ENCODE measurements around the gene PCDHB11.
A peak's percentile ranks its signal among the peaks of the same experiment; 100 is the strongest.
"Not testable (repeated sequence)": the region's sequence is repeated elsewhere in the genome, so short reads cannot be mapped to it uniquely, and the experiment has no call there.

Gene PCDHB11

GRCh38 chr5:141223112-141223783 lies 23.8 kb downstream of the PCDHB11 start, which contains the start of gene PCDHB14:
PCDHB14 (plus strand) TSS chr5:141223343; CDS start chr5:141223506, 163 bp downstream.
- Histone ChIP-seq H3K4me1 (ENCODE audit: control insufficient read depth, insufficient read depth, low read length) (no peaks in the 10 kb centered on the region), H3K27me3 (ENCODE audit: control insufficient read depth, insufficient read depth, low read length) (no peaks in the 10 kb centered on the region), H3K4me2 (ENCODE audit: low read length) (peak within 1 kb of the TSS; percentile 65), H3K9ac (ENCODE audit: low read depth, low read length) (no peak within 1 kb of the TSS), H3K4me3 (ENCODE audit: low read length) (peak within 1 kb of the TSS; percentile 60), H3K9me3 (replicated peaks; ENCODE audit: low read length) (no peaks in the 10 kb centered on the region), H3K36me3 (ENCODE audit: insufficient read depth, low read length) (no peaks in the 10 kb centered on the region)

DNA sequence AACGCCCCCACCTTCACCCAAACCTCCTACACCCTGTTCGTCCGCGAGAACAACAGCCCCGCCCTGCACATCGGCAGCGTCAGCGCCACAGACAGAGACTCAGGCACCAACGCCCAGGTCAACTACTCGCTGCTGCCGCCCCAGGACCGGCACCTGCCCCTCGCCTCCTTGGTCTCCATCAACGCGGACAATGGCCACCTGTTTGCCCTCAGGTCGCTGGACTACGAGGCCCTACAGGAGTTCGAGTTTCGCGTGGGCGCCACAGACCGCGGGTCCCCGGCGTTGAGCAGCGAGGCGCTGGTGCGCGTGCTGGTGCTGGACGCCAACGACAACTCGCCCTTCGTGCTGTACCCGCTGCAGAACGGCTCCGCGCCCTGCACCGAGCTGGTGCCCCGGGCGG lies 25.4 kb downstream of the PCDHB11 start:
- not testable (repeated sequence) for H3K27me3 ChIP-seq (ENCODE audit: control insufficient read depth, insufficient read depth, low read length); H3K4me3 ChIP-seq (ENCODE audit: low read length); H3K36me3 ChIP-seq (ENCODE audit: insufficient read depth, low read length); H3K9ac ChIP-seq (ENCODE audit: low read depth, low read length); H3K4me2 ChIP-seq (ENCODE audit: low read length); H3K9me3 ChIP-seq (replicated peaks; ENCODE audit: low read length); H3K4me1 ChIP-seq (ENCODE audit: control insufficient read depth, insufficient read depth, low read length)

DNA sequence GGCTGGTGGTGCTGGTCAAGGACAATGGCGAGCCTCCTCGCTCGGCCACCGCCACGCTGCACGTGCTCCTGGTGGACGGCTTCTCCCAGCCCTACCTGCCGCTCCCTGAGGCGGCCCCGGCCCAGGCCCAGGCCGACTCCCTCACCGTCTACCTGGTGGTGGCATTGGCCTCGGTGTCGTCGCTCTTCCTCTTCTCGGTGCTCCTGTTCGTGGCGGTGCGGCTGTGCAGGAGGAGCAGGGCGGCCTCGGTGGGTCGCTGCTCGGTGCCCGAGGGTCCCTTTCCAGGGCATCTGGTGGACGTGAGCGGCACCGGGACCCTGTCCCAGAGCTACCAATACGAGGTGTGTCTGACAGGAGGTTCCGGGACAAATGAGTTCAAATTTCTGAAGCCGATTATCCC lies 26.0 kb downstream of the PCDHB11 start:
- not testable (repeated sequence) for H3K9ac ChIP-seq (ENCODE audit: low read depth, low read length); H3K36me3 ChIP-seq (ENCODE audit: insufficient read depth, low read length); H3K4me3 ChIP-seq (ENCODE audit: low read length); H3K4me1 ChIP-seq (ENCODE audit: control insufficient read depth, insufficient read depth, low read length); H3K27me3 ChIP-seq (ENCODE audit: control insufficient read depth, insufficient read depth, low read length); H3K9me3 ChIP-seq (replicated peaks; ENCODE audit: low read length); H3K4me2 ChIP-seq (ENCODE audit: low read length)

DNA sequence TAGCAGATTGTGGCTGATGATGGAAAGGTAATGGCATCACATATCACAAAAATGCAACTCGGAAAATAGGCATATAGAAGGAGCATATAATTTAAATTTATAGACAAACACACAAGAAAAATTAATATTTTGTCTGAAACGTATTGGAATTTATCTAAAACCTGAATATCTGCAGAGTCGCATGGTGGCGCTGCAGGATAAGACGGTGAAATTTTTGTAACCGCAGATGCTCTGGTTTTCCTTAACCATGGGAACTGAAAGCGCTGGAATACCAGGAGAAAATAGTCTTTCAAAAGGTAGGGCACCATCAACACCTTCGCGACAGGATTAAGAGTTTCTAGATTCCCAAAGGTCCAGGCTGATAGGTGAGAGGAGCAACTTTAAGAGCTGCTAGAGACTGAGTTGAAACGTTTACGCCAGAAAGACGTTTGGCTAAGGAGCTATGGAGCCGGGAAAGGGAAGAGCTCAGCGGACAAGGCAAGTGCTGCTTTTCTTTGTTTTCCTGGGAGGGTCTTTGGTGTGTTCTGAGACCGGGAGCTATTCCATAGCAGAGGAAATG lies 34.8 kb downstream of the PCDHB11 start:
- H3K9me3 ChIP-seq (replicated peaks; ENCODE audit: low read length): peaks cover 15% of the 10 kb centered on the region
- peaks cover 4% of the 10 kb centered on the region for H3K27me3 ChIP-seq (ENCODE audit: control insufficient read depth, insufficient read depth, low read length)
- peak overlapping the region; percentile 48 for H3K4me2 ChIP-seq (ENCODE audit: low read length)
- H3K9ac ChIP-seq (ENCODE audit: low read depth, low read length): no peak overlapping the region
- no peaks in the 10 kb centered on the region for H3K4me1 ChIP-seq (ENCODE audit: control insufficient read depth, insufficient read depth, low read length)
- H3K4me3 ChIP-seq (ENCODE audit: low read length): peak overlapping the region; percentile 61
- no peaks in the 10 kb centered on the region for H3K36me3 ChIP-seq (ENCODE audit: insufficient read depth, low read length)

GRCh38 chr5:141235922-141236321 lies 36.5 kb downstream of the PCDHB11 start:
- H3K27me3 ChIP-seq (ENCODE audit: control insufficient read depth, insufficient read depth, low read length); H3K4me2 ChIP-seq (ENCODE audit: low read length); H3K9ac ChIP-seq (ENCODE audit: low read depth, low read length); H3K4me3 ChIP-seq (ENCODE audit: low read length); H3K4me1 ChIP-seq (ENCODE audit: control insufficient read depth, insufficient read depth, low read length); H3K36me3 ChIP-seq (ENCODE audit: insufficient read depth, low read length): not testable (repeated sequence)
- H3K9me3 ChIP-seq (replicated peaks; ENCODE audit: low read length): peaks cover 15% of the 10 kb centered on the region

GRCh38 chr5:141236516-141237313 lies 37.3 kb downstream of the PCDHB11 start:
- peaks cover 15% of the 10 kb centered on the region for H3K9me3 ChIP-seq (replicated peaks; ENCODE audit: low read length)
- no peak overlapping the region for H3K9ac ChIP-seq (ENCODE audit: low read depth, low read length)
- H3K27me3 ChIP-seq (ENCODE audit: control insufficient read depth, insufficient read depth, low read length): peaks cover 4% of the 10 kb centered on the region
- no peak overlapping the region for H3K4me2 ChIP-seq (ENCODE audit: low read length)
- H3K36me3 ChIP-seq (ENCODE audit: insufficient read depth, low read length): no peaks in the 10 kb centered on the region
- no peak overlapping the region for H3K4me3 ChIP-seq (ENCODE audit: low read length)
- H3K4me1 ChIP-seq (ENCODE audit: control insufficient read depth, insufficient read depth, low read length): no peaks in the 10 kb centered on the region

DNA sequence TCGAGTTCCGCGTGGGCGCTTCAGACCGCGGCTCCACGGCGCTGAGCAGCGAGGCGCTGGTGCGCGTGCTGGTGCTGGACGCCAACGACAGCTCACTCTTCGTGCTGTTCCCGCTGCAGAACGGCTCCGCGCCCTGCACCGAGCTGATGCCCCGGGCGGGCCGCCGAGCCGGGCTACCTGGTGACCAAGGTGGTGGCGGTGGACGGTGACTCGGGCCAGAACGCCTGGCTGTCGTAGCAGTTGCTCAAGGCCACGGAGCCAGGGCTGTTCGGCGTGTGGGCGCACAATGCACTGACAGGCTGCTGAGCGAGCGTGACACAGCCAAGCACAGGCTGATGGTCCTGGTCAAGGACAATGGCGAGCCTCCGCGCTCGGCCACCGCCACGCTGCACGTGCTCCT lies 42.1 kb downstream of the PCDHB11 start:
- no peaks in the 10 kb centered on the region for H3K27me3 ChIP-seq (ENCODE audit: control insufficient read depth, insufficient read depth, low read length)
- no peaks in the 10 kb centered on the region for H3K4me1 ChIP-seq (ENCODE audit: control insufficient read depth, insufficient read depth, low read length)
- H3K4me2 ChIP-seq (ENCODE audit: low read length): no peak overlapping the region
- H3K9me3 ChIP-seq (replicated peaks; ENCODE audit: low read length): peaks cover 14% of the 10 kb centered on the region
- H3K9ac ChIP-seq (ENCODE audit: low read depth, low read length): no peak overlapping the region
- no peak overlapping the region for H3K4me3 ChIP-seq (ENCODE audit: low read length)
- H3K36me3 ChIP-seq (ENCODE audit: insufficient read depth, low read length): no peaks in the 10 kb centered on the region

DNA sequence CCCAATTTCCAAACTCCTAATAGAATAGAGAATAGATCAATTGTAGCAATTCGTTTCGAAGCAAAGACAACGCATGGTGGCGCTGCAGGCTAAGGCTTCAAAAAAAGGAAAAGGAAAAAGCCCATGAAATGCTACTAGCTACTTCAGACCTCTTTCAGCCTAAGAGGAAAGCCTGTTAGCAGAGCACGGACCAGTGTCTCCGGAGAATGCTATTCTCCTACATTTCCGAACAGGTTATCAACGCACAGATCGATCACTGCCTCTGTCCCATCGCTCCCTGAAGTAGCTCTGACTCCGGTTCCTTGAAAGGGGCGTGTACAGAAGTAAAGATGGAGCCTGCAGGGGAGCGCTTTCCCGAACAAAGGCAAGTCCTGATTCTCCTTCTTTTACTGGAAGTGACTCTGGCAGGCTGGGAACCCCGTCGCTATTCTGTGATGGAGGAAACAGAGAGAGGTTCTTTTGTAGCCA lies 45.9 kb downstream of the PCDHB11 start, which contains the start of gene PCDHB15:
TSS of gene PCDHB15 (plus strand) at position 146 of the 468 bp plus-strand sequence. CDS start at position 330, 184 bp downstream.
- Histone ChIP-seq H3K27me3 (ENCODE audit: control insufficient read depth, insufficient read depth, low read length) (no peaks in the 10 kb centered on the region), H3K9ac (ENCODE audit: low read depth, low read length) (no peak within 1 kb of the TSS), H3K4me3 (ENCODE audit: low read length) (peak within 1 kb of the TSS; percentile 55), H3K4me2 (ENCODE audit: low read length) (no peak within 1 kb of the TSS), H3K36me3 (ENCODE audit: insufficient read depth, low read length) (no peaks in the 10 kb centered on the region), H3K9me3 (replicated peaks; ENCODE audit: low read length) (peaks cover 11% of the 10 kb centered on the region), H3K4me1 (ENCODE audit: control insufficient read depth, insufficient read depth, low read length) (no peaks in the 10 kb centered on the region)

DNA sequence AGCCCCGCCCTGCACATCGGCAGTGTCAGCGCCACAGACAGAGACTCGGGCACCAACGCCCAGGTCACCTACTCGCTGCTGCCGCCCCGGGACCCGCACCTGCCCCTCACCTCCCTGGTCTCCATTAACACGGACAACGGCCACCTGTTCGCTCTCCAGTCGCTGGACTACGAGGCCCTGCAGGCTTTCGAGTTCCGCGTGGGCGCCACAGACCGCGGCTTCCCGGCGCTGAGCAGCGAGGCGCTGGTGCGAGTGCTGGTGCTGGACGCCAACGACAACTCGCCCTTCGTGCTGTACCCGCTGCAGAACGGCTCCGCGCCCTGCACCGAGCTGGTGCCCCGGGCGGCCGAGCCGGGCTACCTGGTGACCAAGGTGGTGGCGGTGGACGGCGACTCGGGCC lies 47.5 kb downstream of the PCDHB11 start:
- H3K9me3 ChIP-seq (replicated peaks; ENCODE audit: low read length): peaks cover 11% of the 10 kb centered on the region
- H3K36me3 ChIP-seq (ENCODE audit: insufficient read depth, low read length): not testable (repeated sequence)

GRCh38 chr5:141247434-141247833 lies 48.0 kb downstream of the PCDHB11 start:
- H3K4me1 ChIP-seq (ENCODE audit: control insufficient read depth, insufficient read depth, low read length); H3K36me3 ChIP-seq (ENCODE audit: insufficient read depth, low read length); H3K27me3 ChIP-seq (ENCODE audit: control insufficient read depth, insufficient read depth, low read length); H3K4me2 ChIP-seq (ENCODE audit: low read length); H3K9ac ChIP-seq (ENCODE audit: low read depth, low read length); H3K4me3 ChIP-seq (ENCODE audit: low read length): not testable (repeated sequence)
- peaks cover 11% of the 10 kb centered on the region for H3K9me3 ChIP-seq (replicated peaks; ENCODE audit: low read length)

More for the DNA sequence above, 47.5 kb downstream of the PCDHB11 start:
- H3K27me3 ChIP-seq (ENCODE audit: control insufficient read depth, insufficient read depth, low read length); H3K4me2 ChIP-seq (ENCODE audit: low read length); H3K9ac ChIP-seq (ENCODE audit: low read depth, low read length); H3K4me3 ChIP-seq (ENCODE audit: low read length); H3K4me1 ChIP-seq (ENCODE audit: control insufficient read depth, insufficient read depth, low read length): not testable (repeated sequence)

DNA sequence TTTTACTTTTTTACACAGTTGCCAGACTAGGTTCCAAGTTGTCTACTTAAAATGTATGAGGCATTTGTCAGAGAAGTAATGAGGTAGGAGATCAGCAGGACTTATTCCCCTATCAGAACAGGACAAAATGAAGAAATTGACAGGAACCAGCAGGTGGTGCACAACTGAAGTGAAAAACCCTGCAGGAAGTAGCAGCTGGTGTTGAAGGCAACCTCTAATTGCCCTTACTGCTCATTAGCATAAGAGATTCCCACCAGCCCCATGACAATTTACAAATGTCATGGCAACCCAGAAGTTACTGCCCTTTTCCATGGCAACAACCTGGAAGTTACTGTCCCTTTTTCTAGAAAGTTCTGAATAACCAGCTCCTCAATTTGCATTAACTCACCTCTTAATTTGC lies 51.1 kb downstream of the PCDHB11 start:
- Histone ChIP-seq H3K4me1 (ENCODE audit: control insufficient read depth, insufficient read depth, low read length) (no peaks in the 10 kb centered on the region), H3K9ac (ENCODE audit: low read depth, low read length) (no peak overlapping the region), H3K9me3 (replicated peaks; ENCODE audit: low read length) (peaks cover 13% of the 10 kb centered on the region), H3K4me3 (ENCODE audit: low read length) (no peak overlapping the region), H3K4me2 (ENCODE audit: low read length) (no peak overlapping the region), H3K36me3 (ENCODE audit: insufficient read depth, low read length) (no peaks in the 10 kb centered on the region), H3K27me3 (ENCODE audit: control insufficient read depth, insufficient read depth, low read length) (no peaks in the 10 kb centered on the region)

Measured in skeletal muscle satellite cell (primary cell).